ENCODE results near the gene UBL7.

The UBL7 gene

DNA sequence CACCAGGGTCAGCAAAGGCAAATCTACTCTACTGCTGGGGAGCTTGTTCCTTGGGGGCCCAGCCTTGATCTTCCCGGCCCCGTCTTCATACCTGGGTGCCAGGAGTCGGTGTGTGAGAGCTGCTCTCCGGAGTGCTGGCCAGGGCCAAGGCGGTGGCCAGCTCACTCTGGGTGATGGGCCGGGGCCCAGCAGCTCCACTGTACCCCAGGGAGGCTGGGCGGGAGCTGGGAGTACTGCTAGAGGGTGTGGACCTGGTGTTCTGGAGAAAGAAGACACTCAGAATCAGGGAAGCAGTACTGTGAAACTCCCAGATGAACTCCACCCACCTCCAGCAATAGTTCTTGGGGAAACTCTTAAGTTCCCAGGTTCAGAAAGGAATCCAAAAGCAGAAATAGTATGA lies 11.9 kb downstream of the UBL7 start:
- H3K4me3 ChIP-seq (ENCODE audit: low read depth in 1 of 2, low read length in 2 of 2), result no peak overlapping the region

DNA sequence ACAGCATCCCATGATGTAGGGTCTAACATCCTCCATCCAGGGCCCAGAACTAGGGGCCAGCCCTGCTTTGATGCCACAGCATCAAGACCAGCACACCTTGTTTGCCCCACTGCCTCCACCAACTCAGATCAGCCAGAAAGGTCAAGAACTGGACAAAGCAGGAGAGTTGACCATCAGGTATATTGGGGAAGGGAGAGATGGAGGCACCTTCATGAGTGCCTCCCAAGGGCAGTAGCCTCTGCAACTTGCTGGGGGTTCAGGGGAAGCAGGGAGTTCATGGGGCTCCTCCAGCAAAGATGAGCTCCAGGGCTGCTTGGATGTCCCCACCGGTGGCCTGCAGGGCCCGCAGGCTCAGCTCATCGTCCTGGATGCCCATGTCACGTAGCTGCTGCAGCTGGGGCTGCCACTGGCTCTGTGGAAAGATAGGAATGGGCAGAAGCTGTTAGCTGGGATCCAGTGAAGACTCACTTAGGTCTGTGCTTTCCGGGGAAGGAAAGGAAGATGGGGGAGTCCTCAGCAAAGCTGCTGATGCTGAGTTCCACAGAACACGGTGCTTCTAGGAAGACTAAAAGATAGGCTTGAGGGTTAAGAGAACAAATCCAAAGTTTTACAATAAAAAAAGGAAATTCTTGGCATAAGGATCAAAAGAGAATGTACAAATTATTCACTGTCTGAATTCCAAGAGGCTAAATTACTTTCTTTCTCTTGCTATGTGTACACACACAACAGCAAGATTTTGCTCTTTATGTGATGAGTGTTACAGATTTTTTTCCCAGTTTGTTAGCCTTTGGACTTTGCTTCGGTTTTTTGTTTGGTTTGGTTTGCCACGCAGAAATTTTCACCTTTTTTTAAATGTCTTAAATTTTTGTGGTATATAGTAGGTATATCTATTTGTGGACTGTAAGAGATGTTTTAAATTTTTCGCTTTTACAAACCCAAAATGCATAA lies 14.9 kb downstream of the UBL7 start:
- peaks cover 60% of the 10 kb centered on the region for H3K36me3 ChIP-seq (ENCODE audit: insufficient read depth, low read length)
- H3K9ac ChIP-seq (ENCODE audit: low read length), result no peak overlapping the region
- H3K4me3 ChIP-seq (ENCODE audit: low read depth in 1 of 2, low read length in 2 of 2), result no peak overlapping the region
- no peak overlapping the region for H3K27ac ChIP-seq (ENCODE audit: low read depth, low read length)
- H3K4me1 ChIP-seq (ENCODE audit: insufficient read depth, low read length), result no peaks in the 10 kb centered on the region
- H3K9me3 ChIP-seq (ENCODE audit: low read length), result no peaks in the 10 kb centered on the region
- H3K27me3 ChIP-seq (ENCODE audit: control insufficient read depth in 1 of 2, insufficient read depth in 2 of 2, low read length in 2 of 2), result no peaks in the 10 kb centered on the region

More for the DNA sequence above, 11.9 kb downstream of the UBL7 start:
- H3K36me3 ChIP-seq (ENCODE audit: insufficient read depth, low read length), result peaks cover 74% of the 10 kb centered on the region
- no peak overlapping the region for H3K9ac ChIP-seq (ENCODE audit: low read length)
- H3K27me3 ChIP-seq (ENCODE audit: control insufficient read depth in 1 of 2, insufficient read depth in 2 of 2, low read length in 2 of 2), result no peaks in the 10 kb centered on the region
- no peaks in the 10 kb centered on the region for H3K4me1 ChIP-seq (ENCODE audit: insufficient read depth, low read length)
- no peak overlapping the region for H3K27ac ChIP-seq (ENCODE audit: low read depth, low read length)
- H3K9me3 ChIP-seq (ENCODE audit: low read length), result no peaks in the 10 kb centered on the region

DNA sequence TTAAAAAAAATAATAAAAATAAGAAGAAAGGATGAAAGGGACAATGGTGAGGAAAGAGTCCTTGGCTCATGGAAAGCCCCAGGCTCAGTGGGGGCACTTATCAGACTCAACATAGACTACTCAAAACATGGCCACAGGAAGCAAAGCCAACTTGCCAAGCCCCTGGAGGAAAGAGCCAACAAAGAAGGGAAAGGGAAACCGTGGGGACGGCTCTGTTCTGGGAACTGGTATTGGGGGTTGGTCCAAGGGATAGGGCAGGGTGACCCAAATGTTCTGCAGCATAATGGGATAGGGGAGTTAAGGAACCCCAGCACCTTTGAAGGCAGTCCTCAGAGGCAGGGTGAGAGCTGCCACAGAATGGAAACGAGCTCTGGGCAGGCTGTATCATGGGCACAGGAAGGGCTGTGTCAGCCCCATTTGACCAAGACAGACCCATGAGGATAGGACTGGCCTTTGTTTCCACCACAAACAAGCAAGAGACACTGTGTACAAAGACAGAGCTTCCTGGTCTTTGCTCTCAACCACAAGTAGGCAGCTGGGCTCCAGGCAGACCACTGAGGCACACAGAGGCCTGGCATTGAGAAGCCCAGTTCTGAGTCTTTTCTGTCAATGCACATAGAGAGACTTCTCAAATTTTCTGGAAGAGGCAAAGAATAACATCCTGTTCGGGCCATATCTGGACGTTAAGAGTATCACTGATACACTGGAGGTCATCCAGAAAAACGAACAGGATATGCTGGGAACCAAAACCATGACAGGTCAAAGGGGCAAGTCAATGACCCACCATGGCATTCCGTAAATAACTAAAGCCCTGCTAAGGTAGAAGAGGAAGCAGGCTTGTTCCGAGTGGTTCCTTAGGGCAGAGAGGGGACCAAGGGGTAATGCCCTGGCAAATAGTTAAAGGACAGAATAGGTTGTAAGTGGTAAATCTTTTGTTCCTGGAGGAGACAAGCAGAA lies 16.6 kb downstream of the UBL7 start:
- H3K4me3 ChIP-seq (ENCODE audit: low read depth in 1 of 2, low read length in 2 of 2), result no peak overlapping the region
- H3K4me1 ChIP-seq (ENCODE audit: insufficient read depth, low read length), result no peaks in the 10 kb centered on the region
- H3K9me3 ChIP-seq (ENCODE audit: low read length), result no peaks in the 10 kb centered on the region
- no peak overlapping the region for H3K9ac ChIP-seq (ENCODE audit: low read length)
- H3K27ac ChIP-seq (ENCODE audit: low read depth, low read length), result no peak overlapping the region
- H3K36me3 ChIP-seq (ENCODE audit: insufficient read depth, low read length), result peaks cover 43% of the 10 kb centered on the region
- no peaks in the 10 kb centered on the region for H3K27me3 ChIP-seq (ENCODE audit: control insufficient read depth in 1 of 2, insufficient read depth in 2 of 2, low read length in 2 of 2)

DNA sequence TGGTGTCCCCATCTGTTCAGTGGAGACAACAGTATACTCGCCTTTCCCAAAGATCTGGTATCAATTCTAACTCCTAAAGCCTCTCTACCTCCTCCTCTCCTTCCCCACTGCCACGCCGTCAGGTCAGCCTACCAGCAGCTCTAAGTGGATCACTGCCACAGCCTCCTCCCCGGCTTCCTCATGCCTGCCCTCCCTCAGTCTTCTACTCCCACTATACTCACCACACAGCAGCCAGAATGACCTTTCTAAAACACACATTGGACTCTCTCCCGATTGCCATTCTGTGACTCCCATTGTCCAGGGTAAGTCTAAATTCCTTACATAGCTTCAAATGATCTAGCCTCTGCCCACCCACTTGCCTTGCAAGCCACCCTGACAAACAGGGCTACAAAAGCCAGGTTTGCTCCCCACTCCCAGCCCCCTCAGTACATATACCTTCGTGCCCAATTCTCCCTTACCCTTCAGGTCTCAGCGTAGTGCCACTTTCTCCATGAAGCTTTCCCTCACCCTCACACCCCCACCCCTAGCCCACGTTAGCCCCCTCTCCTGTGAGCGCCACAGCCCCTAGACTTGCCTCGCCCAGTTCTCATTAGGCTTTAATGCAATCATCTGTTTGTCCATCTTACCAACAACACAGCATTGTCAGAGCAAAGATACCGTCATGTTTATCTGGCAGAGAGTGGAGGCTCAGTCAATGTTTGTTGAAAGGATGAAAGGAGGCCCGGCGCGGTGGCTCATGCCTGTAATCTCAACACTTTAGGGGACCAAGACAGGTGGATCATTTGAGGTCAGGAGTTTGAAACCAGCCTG lies 17.7 kb downstream of the UBL7 start:
- Histone ChIP-seq H3K36me3 (ENCODE audit: insufficient read depth, low read length) (peaks cover 32% of the 10 kb centered on the region), H3K4me3 (ENCODE audit: low read depth in 1 of 2, low read length in 2 of 2) (no peak overlapping the region), H3K9ac (ENCODE audit: low read length) (no peak overlapping the region), H3K27me3 (ENCODE audit: control insufficient read depth in 1 of 2, insufficient read depth in 2 of 2, low read length in 2 of 2) (no peaks in the 10 kb centered on the region), H3K4me1 (ENCODE audit: insufficient read depth, low read length) (no peaks in the 10 kb centered on the region), H3K9me3 (ENCODE audit: low read length) (no peaks in the 10 kb centered on the region), H3K27ac (ENCODE audit: low read depth, low read length) (no peak overlapping the region)

DNA sequence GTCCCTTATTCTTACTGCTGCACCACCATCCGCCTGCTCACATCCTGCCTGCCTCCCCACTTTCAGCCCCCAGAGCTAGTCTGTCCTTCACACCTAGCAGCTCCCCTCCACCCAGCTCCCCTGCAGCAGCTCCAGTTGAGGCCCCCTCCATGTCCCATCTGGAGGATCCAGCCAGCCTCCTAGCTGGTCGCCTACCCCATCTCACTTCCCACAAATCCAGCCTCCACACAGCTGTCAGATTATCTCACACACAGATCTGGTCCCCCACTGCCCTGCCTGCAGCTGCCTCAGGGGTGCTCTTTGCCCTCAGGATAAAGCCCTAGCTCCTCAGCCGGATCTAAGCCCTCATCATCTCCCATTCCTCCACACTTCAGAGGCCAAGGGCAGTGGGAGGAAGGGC lies 18.4 kb downstream of the UBL7 start:
- H3K4me3 ChIP-seq (ENCODE audit: low read depth in 1 of 2, low read length in 2 of 2), result no peak overlapping the region
- H3K27me3 ChIP-seq (ENCODE audit: control insufficient read depth in 1 of 2, insufficient read depth in 2 of 2, low read length in 2 of 2), result no peaks in the 10 kb centered on the region
- H3K4me1 ChIP-seq (ENCODE audit: insufficient read depth, low read length), result no peaks in the 10 kb centered on the region
- H3K36me3 ChIP-seq (ENCODE audit: insufficient read depth, low read length), result peaks cover 25% of the 10 kb centered on the region
- no peak overlapping the region for H3K9ac ChIP-seq (ENCODE audit: low read length)
- H3K9me3 ChIP-seq (ENCODE audit: low read length), result no peaks in the 10 kb centered on the region
- no peak overlapping the region for H3K27ac ChIP-seq (ENCODE audit: low read depth, low read length)

DNA sequence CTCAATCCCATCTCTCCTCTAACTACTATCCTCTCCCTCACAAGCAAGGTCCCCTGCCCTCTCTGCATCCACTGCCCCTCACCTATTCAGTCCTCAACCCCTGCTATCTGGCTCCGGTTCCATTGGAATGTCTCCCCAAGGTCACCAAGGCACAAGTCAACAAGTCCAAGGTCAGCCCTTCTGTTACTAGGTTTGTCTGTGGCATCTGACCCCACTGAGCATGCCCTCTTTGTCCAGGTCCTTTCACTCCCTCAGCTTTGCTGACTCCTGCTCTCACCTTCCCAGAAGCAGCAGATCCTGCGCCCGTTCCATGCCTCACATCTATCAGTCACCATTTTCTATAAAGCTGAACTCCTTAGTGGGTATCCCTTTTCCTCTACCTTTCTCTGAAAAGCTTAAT lies 18.9 kb downstream of the UBL7 start:
- H3K27ac ChIP-seq (ENCODE audit: low read depth, low read length), result no peak overlapping the region
- H3K9ac ChIP-seq (ENCODE audit: low read length), result no peak overlapping the region
- no peaks in the 10 kb centered on the region for H3K27me3 ChIP-seq (ENCODE audit: control insufficient read depth in 1 of 2, insufficient read depth in 2 of 2, low read length in 2 of 2)
- H3K4me3 ChIP-seq (ENCODE audit: low read depth in 1 of 2, low read length in 2 of 2), result no peak overlapping the region
- H3K36me3 ChIP-seq (ENCODE audit: insufficient read depth, low read length), result peaks cover 20% of the 10 kb centered on the region
- no peaks in the 10 kb centered on the region for H3K9me3 ChIP-seq (ENCODE audit: low read length)
- no peaks in the 10 kb centered on the region for H3K4me1 ChIP-seq (ENCODE audit: insufficient read depth, low read length)

DNA sequence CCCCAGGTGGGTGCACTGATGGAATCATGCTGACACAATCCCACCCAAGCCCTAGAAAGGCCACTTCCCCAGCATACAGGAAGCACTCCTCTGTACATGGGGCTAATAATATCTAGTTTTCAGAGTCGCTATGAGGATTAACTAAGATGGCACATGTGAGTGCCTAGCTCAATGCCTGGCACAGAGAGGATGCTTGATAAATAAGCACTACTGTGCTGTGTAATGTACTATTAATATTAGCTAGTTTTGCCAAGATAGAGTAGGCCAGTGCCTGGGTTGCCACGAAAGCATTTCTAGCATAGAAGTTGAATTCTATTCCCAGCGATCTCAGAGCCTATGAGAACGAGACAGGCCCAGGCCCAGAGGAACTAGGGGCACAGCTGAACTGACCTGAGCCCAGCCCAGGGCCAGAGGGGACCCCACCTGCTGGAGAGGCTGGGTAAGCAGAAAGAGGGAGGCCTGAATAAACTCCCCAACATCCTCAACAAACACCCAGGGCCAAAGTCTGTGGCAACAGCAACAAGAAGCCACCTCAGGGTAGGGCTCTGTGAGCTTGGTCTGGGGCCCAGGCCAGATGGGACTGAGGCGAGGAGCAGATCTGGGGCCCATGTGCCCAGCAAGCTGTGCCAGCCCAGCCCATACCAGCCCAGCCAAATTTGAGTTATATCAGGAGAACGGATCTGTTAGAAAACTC lies 19.6 kb downstream of the UBL7 start:
- Histone ChIP-seq H3K4me3 (ENCODE audit: low read depth in 1 of 2, low read length in 2 of 2) (no peak overlapping the region), H3K36me3 (ENCODE audit: insufficient read depth, low read length) (peaks cover 14% of the 10 kb centered on the region), H3K27me3 (ENCODE audit: control insufficient read depth in 1 of 2, insufficient read depth in 2 of 2, low read length in 2 of 2) (no peaks in the 10 kb centered on the region), H3K27ac (ENCODE audit: low read depth, low read length) (no peak overlapping the region), H3K9me3 (ENCODE audit: low read length) (no peaks in the 10 kb centered on the region), H3K4me1 (ENCODE audit: insufficient read depth, low read length) (no peaks in the 10 kb centered on the region), H3K9ac (ENCODE audit: low read length) (no peak overlapping the region)

DNA sequence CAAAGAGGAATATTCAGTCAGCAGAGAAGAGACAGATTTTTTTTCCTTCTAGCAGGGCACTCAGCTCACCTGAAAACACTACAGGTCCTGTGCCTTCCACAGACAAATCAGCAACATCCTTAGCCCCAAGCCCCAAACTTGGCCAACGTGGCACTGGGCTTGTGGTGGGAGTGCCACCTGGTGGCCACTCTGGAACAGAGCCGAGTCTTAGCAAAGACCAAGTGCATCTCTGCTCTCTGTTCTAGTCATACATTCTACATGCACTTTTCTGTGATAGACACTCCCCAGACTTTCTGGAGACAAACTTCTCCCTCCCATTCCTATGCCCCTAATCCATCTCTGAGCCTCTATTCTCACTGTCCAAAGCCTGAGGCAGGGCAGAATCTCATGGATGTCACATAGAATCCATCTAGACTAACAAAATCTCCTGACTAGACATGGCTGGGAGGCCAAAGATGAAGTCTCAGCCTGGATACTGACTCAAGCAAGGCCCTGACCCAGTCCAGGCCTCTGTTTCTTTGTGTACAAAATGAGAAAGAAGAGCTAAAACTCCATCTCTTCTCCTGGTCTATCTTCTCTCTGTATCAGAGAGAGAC lies 22.1 kb downstream of the UBL7 start:
- H3K9me3 ChIP-seq (ENCODE audit: low read length), result no peaks in the 10 kb centered on the region
- no peak overlapping the region for H3K27ac ChIP-seq (ENCODE audit: low read depth, low read length)
- H3K9ac ChIP-seq (ENCODE audit: low read length), result no peak overlapping the region
- H3K36me3 ChIP-seq (ENCODE audit: insufficient read depth, low read length), result no peaks in the 10 kb centered on the region
- H3K4me3 ChIP-seq (ENCODE audit: low read depth in 1 of 2, low read length in 2 of 2), result no peak overlapping the region
- peaks cover 5% of the 10 kb centered on the region for H3K4me1 ChIP-seq (ENCODE audit: insufficient read depth, low read length)
- H3K27me3 ChIP-seq (ENCODE audit: control insufficient read depth in 1 of 2, insufficient read depth in 2 of 2, low read length in 2 of 2), result no peaks in the 10 kb centered on the region

DNA sequence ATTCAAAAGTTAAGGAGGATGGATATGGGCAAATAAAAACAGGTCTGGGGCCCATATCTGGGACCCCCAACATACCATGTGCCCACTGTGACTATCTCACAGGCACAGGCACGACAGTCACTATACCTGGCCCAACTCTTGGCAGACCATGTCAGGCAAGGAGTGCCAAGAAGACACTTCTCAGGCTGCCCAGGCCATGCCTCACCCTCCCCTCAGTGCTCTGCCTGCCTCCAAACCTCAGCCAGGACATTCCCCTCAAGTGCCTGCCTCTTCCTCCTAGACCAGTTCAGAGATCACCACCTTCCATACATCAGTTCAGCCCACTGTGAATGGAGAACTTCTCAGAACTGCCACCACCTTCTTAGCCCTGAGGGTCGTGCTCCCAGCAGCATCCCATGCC lies 22.8 kb downstream of the UBL7 start:
- no peaks in the 10 kb centered on the region for H3K36me3 ChIP-seq (ENCODE audit: insufficient read depth, low read length)
- no peak overlapping the region for H3K27ac ChIP-seq (ENCODE audit: low read depth, low read length)
- H3K27me3 ChIP-seq (ENCODE audit: control insufficient read depth in 1 of 2, insufficient read depth in 2 of 2, low read length in 2 of 2), result peaks cover 0 to 4% of the 10 kb centered on the region in 2 donors
- H3K4me1 ChIP-seq (ENCODE audit: insufficient read depth, low read length), result peaks cover 5% of the 10 kb centered on the region
- H3K9ac ChIP-seq (ENCODE audit: low read length), result no peak overlapping the region
- H3K4me3 ChIP-seq (ENCODE audit: low read depth in 1 of 2, low read length in 2 of 2), result no peak overlapping the region
- no peaks in the 10 kb centered on the region for H3K9me3 ChIP-seq (ENCODE audit: low read length)
